ENCODE results near the gene SUPT3H. TPM values are rescaled to one million over a fixed set of nuclear protein-coding genes. Genes with fewer than 3 reads are reported as not detected.

The SUPT3H gene
- total RNA-seq, 3 donors from 2014 or later (not counting 1 experiment from before 2014, with no cell fraction given): 7.3 to 10.9 (median 9.9) TPM

- Histone ChIP-seq H3K27ac (ENCODE audit: low read length) (no peak overlapping the region), H3K9me3 (ENCODE audit: control insufficient read depth, insufficient read depth, low read length) (no peaks in the 10 kb centered on the region), H3K4me3 (ENCODE audit: low read length) (no peak overlapping the region), H3K36me3 (ENCODE audit: control insufficient read depth, insufficient read depth, low read length) (no peaks in the 10 kb centered on the region), H3K4me1 (ENCODE audit: control insufficient read depth, insufficient read depth, low read length) (no peaks in the 10 kb centered on the region), H3K27me3 (ENCODE audit: control insufficient read depth, insufficient read depth, low read length) (no peaks in the 10 kb centered on the region)
- intact Hi-C loops (cut with micrococcal nuclease): no loop called here
- H3K27me3 Mint-ChIP-seq (ENCODE audit: low read depth in 2 of 2): no peaks in the 10 kb centered on the region
- TF ChIP-seq, protein P1, sequence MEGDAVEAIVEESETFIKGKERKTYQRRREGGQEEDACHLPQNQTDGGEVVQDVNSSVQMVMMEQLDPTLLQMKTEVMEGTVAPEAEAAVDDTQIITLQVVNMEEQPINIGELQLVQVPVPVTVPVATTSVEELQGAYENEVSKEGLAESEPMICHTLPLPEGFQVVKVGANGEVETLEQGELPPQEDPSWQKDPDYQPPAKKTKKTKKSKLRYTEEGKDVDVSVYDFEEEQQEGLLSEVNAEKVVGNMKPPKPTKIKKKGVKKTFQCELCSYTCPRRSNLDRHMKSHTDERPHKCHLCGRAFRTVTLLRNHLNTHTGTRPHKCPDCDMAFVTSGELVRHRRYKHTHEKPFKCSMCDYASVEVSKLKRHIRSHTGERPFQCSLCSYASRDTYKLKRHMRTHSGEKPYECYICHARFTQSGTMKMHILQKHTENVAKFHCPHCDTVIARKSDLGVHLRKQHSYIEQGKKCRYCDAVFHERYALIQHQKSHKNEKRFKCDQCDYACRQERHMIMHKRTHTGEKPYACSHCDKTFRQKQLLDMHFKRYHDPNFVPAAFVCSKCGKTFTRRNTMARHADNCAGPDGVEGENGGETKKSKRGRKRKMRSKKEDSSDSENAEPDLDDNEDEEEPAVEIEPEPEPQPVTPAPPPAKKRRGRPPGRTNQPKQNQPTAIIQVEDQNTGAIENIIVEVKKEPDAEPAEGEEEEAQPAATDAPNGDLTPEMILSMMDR (IDR thresholded peaks at IDR 0.05): no peak
- no peaks in the 10 kb centered on the region for H3K4me1 Mint-ChIP-seq
- H3K9me3 Mint-ChIP-seq: no peaks in the 10 kb centered on the region
- no peak for DNase-seq
- 0% methylated on average over 1 of the region's 3 CpGs for WGBS (ENCODE audit: insufficient coverage)
- no peak overlapping the region for H3K27ac Mint-ChIP-seq
- H3K36me3 Mint-ChIP-seq: no peaks in the 10 kb centered on the region
- no peak overlapping the region for H3K4me3 Mint-ChIP-seq
- no peak for ATAC-seq
Observed at GRCh38 chr6:45301348-45302142, 76.2 kb downstream of the SUPT3H start.

DNA sequence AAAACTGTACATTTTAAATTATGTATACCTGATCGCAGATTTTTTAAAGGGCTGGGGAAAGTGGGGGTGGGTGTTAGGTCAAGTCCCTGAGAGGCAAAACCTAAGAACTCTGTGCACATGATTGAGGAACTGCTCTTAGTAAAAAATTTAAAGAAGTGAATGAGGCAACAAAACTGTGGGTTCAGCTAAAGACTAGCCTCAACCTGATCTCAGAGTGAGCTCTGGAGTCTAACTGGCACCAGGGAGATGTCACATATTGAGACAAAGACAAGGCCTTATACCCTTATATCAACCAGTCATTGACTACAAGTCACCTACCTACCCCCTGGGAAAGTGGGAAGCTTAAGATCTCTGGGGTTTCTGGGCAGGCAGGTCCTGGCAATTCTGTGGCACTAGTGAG is 77.0 kb downstream of the SUPT3H start:
- no peak for ATAC-seq
- H3K36me3 Mint-ChIP-seq: no peaks in the 10 kb centered on the region
- H3K36me3 ChIP-seq (ENCODE audit: control insufficient read depth, insufficient read depth, low read length): no peaks in the 10 kb centered on the region
- 100% methylated on average over 1 of the region's 1 CpG for WGBS (ENCODE audit: insufficient coverage)
- H3K9me3 Mint-ChIP-seq: no peaks in the 10 kb centered on the region
- DNase-seq: no peak
- TF ChIP-seq, protein P1 (IDR thresholded peaks at IDR 0.05): no peak
- H3K27ac Mint-ChIP-seq: no peak overlapping the region
- H3K4me3 Mint-ChIP-seq: no peak overlapping the region
- no peaks in the 10 kb centered on the region for H3K27me3 Mint-ChIP-seq (ENCODE audit: low read depth in 2 of 2)
- no peaks in the 10 kb centered on the region for H3K9me3 ChIP-seq (ENCODE audit: control insufficient read depth, insufficient read depth, low read length)
- no peaks in the 10 kb centered on the region for H3K4me1 Mint-ChIP-seq
- H3K4me3 ChIP-seq (ENCODE audit: low read length): no peak overlapping the region
- intact Hi-C loops (cut with micrococcal nuclease): no loop called here
- H3K27ac ChIP-seq (ENCODE audit: low read length): no peak overlapping the region
- no peaks in the 10 kb centered on the region for H3K4me1 ChIP-seq (ENCODE audit: control insufficient read depth, insufficient read depth, low read length)
- no peaks in the 10 kb centered on the region for H3K27me3 ChIP-seq (ENCODE audit: control insufficient read depth, insufficient read depth, low read length)

DNA sequence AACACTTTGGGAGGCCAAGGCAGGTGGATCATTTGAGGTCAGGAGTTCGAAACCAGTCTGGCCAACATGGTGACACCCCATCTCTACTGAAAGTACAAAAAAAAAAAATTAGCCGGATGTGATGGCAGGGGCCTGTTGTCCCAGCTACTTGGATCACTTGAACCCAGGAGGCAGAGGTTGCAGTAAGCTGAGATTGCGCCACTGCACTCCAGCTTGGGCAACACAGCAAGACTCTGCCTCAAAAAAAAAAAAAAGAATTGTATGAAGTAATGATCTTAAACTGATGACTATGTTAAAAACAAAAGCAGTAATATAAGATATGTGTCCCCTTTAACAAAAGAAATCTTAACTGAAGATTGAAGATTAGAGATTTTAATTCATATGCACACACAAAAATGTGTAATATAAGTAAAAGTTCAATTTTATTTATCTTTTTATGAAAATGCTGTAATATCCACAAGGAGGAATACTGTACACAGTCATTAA is 78.6 kb downstream of the SUPT3H start:
- no peak overlapping the region for H3K27ac Mint-ChIP-seq

More for the DNA sequence above, 78.6 kb downstream of the SUPT3H start:
- Histone ChIP-seq H3K4me1 (ENCODE audit: control insufficient read depth, insufficient read depth, low read length) (no peaks in the 10 kb centered on the region), H3K9me3 (ENCODE audit: control insufficient read depth, insufficient read depth, low read length) (no peaks in the 10 kb centered on the region), H3K36me3 (ENCODE audit: control insufficient read depth, insufficient read depth, low read length) (no peaks in the 10 kb centered on the region), H3K27ac (ENCODE audit: low read length) (no peak overlapping the region), H3K4me3 (ENCODE audit: low read length) (no peak overlapping the region), H3K27me3 (ENCODE audit: control insufficient read depth, insufficient read depth, low read length) (no peaks in the 10 kb centered on the region)
- no peaks in the 10 kb centered on the region for H3K27me3 Mint-ChIP-seq (ENCODE audit: low read depth in 2 of 2)
- peaks cover 0 to 2% of the 10 kb centered on the region in 2 donors for H3K4me1 Mint-ChIP-seq
- H3K36me3 Mint-ChIP-seq: no peaks in the 10 kb centered on the region
- no peak overlapping the region for H3K4me3 Mint-ChIP-seq
- intact Hi-C loops (cut with micrococcal nuclease): no loop called here
- ATAC-seq (no peak), DNase-seq (no peak)
- no peaks in the 10 kb centered on the region for H3K9me3 Mint-ChIP-seq
- TF ChIP-seq, protein P1 (IDR thresholded peaks at IDR 0.05): no peak
- 100% methylated on average over 3 of the region's 3 CpGs for WGBS (ENCODE audit: insufficient coverage)
